Activated CD4-positive, alpha-beta T cell treated with anti-CD3 and anti-CD28 coated beads for 36 hours (primary cell): ENCODE data around the gene SPPL2B. TPM values are rescaled to one million over a fixed set of nuclear protein-coding genes. Genes with fewer than 3 reads are reported as not detected.

ENCODE experiments used
- ATAC-seq: fragments of 200-7000 bp; cut with Tn5 transposase; one replicate; pipeline ENCODE4 v1.10.0; 2021; ENCODE audit warnings: mild to moderate bottlenecking, moderate library complexity
- CTCF ChIA-PET: fragments of 350-600 bp; sonication (Branson Sonifier 250); formaldehyde crosslinking; loops from one replicate; lab custom pipeline; 2021; ENCODE audit warnings: antibody characterized with exemption; lab: Charles Lee
- POLR2A ChIA-PET: fragments of 350-600 bp; sonication (Branson Sonifier 250); formaldehyde crosslinking; loops from one replicate; lab custom pipeline; 2021; ENCODE audit warnings: antibody characterized with exemption, inconsistent platforms; lab: Charles Lee
- DNase-seq: peaks from one replicate; pipeline ENCODE4 v3.0.0-alpha.2; 2020
- H3K27ac Mint-ChIP-seq: one replicate; pipeline ENCODE4 v1.8.0; 2021; ENCODE audit warnings: mixed read lengths
- H3K27me3 Mint-ChIP-seq: one replicate; pipeline ENCODE4 v1.8.0; 2021; ENCODE audit warnings: mixed read lengths
- H3K36me3 Mint-ChIP-seq: one replicate; pipeline ENCODE4 v1.8.0; 2021; ENCODE audit warnings: low read depth, mixed read lengths
- H3K4me1 Mint-ChIP-seq: one replicate; pipeline ENCODE4 v1.8.0; 2021; ENCODE audit warnings: mixed read lengths
- H3K4me3 Mint-ChIP-seq: one replicate; pipeline ENCODE4 v1.8.0; 2021; ENCODE audit warnings: mild to moderate bottlenecking, moderate library complexity, mixed read lengths
- H3K9me3 Mint-ChIP-seq: one replicate; pipeline ENCODE4 v1.8.0; 2021; ENCODE audit warnings: low read depth, mixed read lengths
- intact Hi-C, 2 experiments: fragments of 100-400 bp; cut with DNase I in 1 of 2; cut with micrococcal nuclease in 1 of 2; formaldehyde crosslinking; loops; one replicate each; pipeline versions ENCODE4 v1.14.2 to v1.15.1; 2022 to 2024; cut with DNase I, micrococcal nuclease
- total RNA-seq, 2 experiments: library from RNA; stranded (reverse); gene quantifications; one replicate each; pipeline ENCODE4 v1.2.3, GENCODE V29; 2021

The SPPL2B gene
- total RNA-seq, 2 experiments from 2014 or later = 37.7 to 48.5 TPM

GRCh38 chr19:2333027-2333806, 4.7 kb downstream of the SPPL2B start:
- Mint-ChIP-seq H3K4me1 (peaks cover 42% of the 10 kb centered on the region), H3K27ac (no peak overlapping the region), H3K27me3 (no peaks in the 10 kb centered on the region), H3K9me3 (peaks cover 7% of the 10 kb centered on the region), H3K36me3 (peaks cover 12% of the 10 kb centered on the region), H3K4me3 (no peak overlapping the region)
- CTCF ChIA-PET = interaction anchor here (1.1 kb wide), 1 partner anchor 16 kb away, joined by 4 read pairs; no protein-coding TSS in a partner anchor
- DNase-seq (no peak), ATAC-seq (no peak)
- intact Hi-C loops = no loop called here
- POLR2A ChIA-PET = no interaction called here

GRCh38 chr19:2333807-2334211, 5.3 kb downstream of the SPPL2B start:
- DNase-seq (no peak), ATAC-seq (no peak)
- H3K4me1 Mint-ChIP-seq = peaks cover 42% of the 10 kb centered on the region
- no peak overlapping the region for H3K27ac Mint-ChIP-seq
- ChIA-PET CTCF (no interaction called here), POLR2A (no interaction called here)
- H3K4me3 Mint-ChIP-seq = no peak overlapping the region
- no peaks in the 10 kb centered on the region for H3K27me3 Mint-ChIP-seq
- intact Hi-C loops = no loop called here
- H3K36me3 Mint-ChIP-seq = peaks cover 10% of the 10 kb centered on the region
- peaks cover 7% of the 10 kb centered on the region for H3K9me3 Mint-ChIP-seq

GRCh38 chr19:2334426-2334825, 5.9 kb downstream of the SPPL2B start:
- H3K9me3 Mint-ChIP-seq = peaks cover 7% of the 10 kb centered on the region
- ATAC-seq = no peak
- DNase-seq = no peak
- peaks cover 10% of the 10 kb centered on the region for H3K36me3 Mint-ChIP-seq
- H3K4me3 Mint-ChIP-seq = no peak overlapping the region
- intact Hi-C loops = no loop called here
- no peak overlapping the region for H3K27ac Mint-ChIP-seq
- ChIA-PET POLR2A (no interaction called here), CTCF (no interaction called here)
- no peaks in the 10 kb centered on the region for H3K27me3 Mint-ChIP-seq
- H3K4me1 Mint-ChIP-seq = peaks cover 38% of the 10 kb centered on the region

- DNase-seq = peak; percentile 47
- ATAC-seq = no peak
- Mint-ChIP-seq H3K27ac (no peak overlapping the region), H3K4me3 (no peak overlapping the region), H3K9me3 (peaks cover 7% of the 10 kb centered on the region), H3K4me1 (peaks cover 32% of the 10 kb centered on the region), H3K36me3 (peaks cover 10% of the 10 kb centered on the region), H3K27me3 (no peaks in the 10 kb centered on the region)
- ChIA-PET CTCF (no interaction called here), POLR2A (no interaction called here)
- intact Hi-C loops = no loop called here
These were observed 6.7 kb downstream of the SPPL2B start for GRCh38 chr19:2334986-2335846.

GRCh38 chr19:2335848-2336247, 7.4 kb downstream of the SPPL2B start:
- DNase-seq (no peak), ATAC-seq (no peak)
- peaks cover 26% of the 10 kb centered on the region for H3K4me1 Mint-ChIP-seq
- CTCF ChIA-PET = no interaction called here
- H3K36me3 Mint-ChIP-seq = peaks cover 10% of the 10 kb centered on the region
- peaks cover 7% of the 10 kb centered on the region for H3K9me3 Mint-ChIP-seq
- H3K27me3 Mint-ChIP-seq = no peaks in the 10 kb centered on the region
- no peak overlapping the region for H3K27ac Mint-ChIP-seq
- intact Hi-C loops = no loop called here
- H3K4me3 Mint-ChIP-seq = no peak overlapping the region
- POLR2A ChIA-PET = no interaction called here

- DNase-seq (no peak), ATAC-seq (no peak)
- H3K27me3 Mint-ChIP-seq = no peaks in the 10 kb centered on the region
- peaks cover 19% of the 10 kb centered on the region for H3K4me1 Mint-ChIP-seq
- POLR2A ChIA-PET = no interaction called here
- no peak overlapping the region for H3K4me3 Mint-ChIP-seq
- H3K9me3 Mint-ChIP-seq = peaks cover 7% of the 10 kb centered on the region
- intact Hi-C loops = no loop called here
- H3K36me3 Mint-ChIP-seq = peaks cover 10% of the 10 kb centered on the region
- CTCF ChIA-PET = no interaction called here
- no peak overlapping the region for H3K27ac Mint-ChIP-seq
These were observed 8.2 kb downstream of the SPPL2B start for GRCh38 chr19:2336528-2337328.

GRCh38 chr19:2337329-2337707, 8.8 kb downstream of the SPPL2B start:
- ChIA-PET POLR2A (no interaction called here), CTCF (no interaction called here)
- Mint-ChIP-seq H3K27me3 (no peaks in the 10 kb centered on the region), H3K27ac (no peak overlapping the region), H3K4me3 (no peak overlapping the region), H3K9me3 (peaks cover 7% of the 10 kb centered on the region), H3K36me3 (peaks cover 10% of the 10 kb centered on the region), H3K4me1 (peaks cover 13% of the 10 kb centered on the region)
- DNase-seq = peak; percentile 28
- intact Hi-C loops = no loop called here
- peak; percentile 27 for ATAC-seq

GRCh38 chr19:2338055-2338615, 9.7 kb downstream of the SPPL2B start:
- Mint-ChIP-seq H3K27ac (no peak overlapping the region), H3K27me3 (no peaks in the 10 kb centered on the region), H3K4me1 (peaks cover 9% of the 10 kb centered on the region), H3K4me3 (no peak overlapping the region), H3K36me3 (peaks cover 10% of the 10 kb centered on the region), H3K9me3 (peaks cover 7% of the 10 kb centered on the region)
- DNase-seq (no peak), ATAC-seq (no peak)
- ChIA-PET POLR2A (no interaction called here), CTCF (no interaction called here)
- intact Hi-C loops = no loop called here

GRCh38 chr19:2338751-2339643, 10.5 kb downstream of the SPPL2B start:
- Mint-ChIP-seq H3K4me3 (no peak overlapping the region), H3K36me3 (peaks cover 10% of the 10 kb centered on the region), H3K9me3 (peaks cover 7% of the 10 kb centered on the region), H3K27ac (no peak overlapping the region), H3K27me3 (no peaks in the 10 kb centered on the region), H3K4me1 (peaks cover 6% of the 10 kb centered on the region)
- CTCF ChIA-PET = no interaction called here
- POLR2A ChIA-PET = no interaction called here
- no peak for DNase-seq
- no peak for ATAC-seq
- intact Hi-C loops = no loop called here

GRCh38 chr19:2339644-2340310, 11.3 kb downstream of the SPPL2B start:
- intact Hi-C loops = no loop called here
- CTCF ChIA-PET = no interaction called here
- no peaks in the 10 kb centered on the region for H3K27me3 Mint-ChIP-seq
- H3K27ac Mint-ChIP-seq = no peak overlapping the region
- H3K36me3 Mint-ChIP-seq = peaks cover 10% of the 10 kb centered on the region
- peaks cover 6% of the 10 kb centered on the region for H3K4me1 Mint-ChIP-seq
- no peak for DNase-seq
- no peak overlapping the region for H3K4me3 Mint-ChIP-seq
- POLR2A ChIA-PET = no interaction called here
- H3K9me3 Mint-ChIP-seq = peaks cover 7% of the 10 kb centered on the region
- ATAC-seq = no peak
